G401 (cell line): ENCODE results near the gene PLTP. TPM values are rescaled to one million over a fixed set of nuclear protein-coding genes. Genes with fewer than 3 reads are reported as not detected.
"Not testable (repeated sequence)": the region's sequence is repeated elsewhere in the genome, so short reads cannot be mapped to it uniquely, and the experiment has no call there.

Experiments used
- DNase-seq: peaks from one replicate; pipeline ENCODE4 v3.0.0-alpha.2; 2015; ENCODE audit warnings: low spot score
- in situ Hi-C: cut with HindIII; loops from 2 replicates; pipeline ENCODE4 v1.10.0; 2016; ENCODE audit warnings: low sequenced_read_pairs, mixed read lengths
- total RNA-seq: library from RNA; depleted of rRNA; stranded (reverse); fragments of >200 nt; shearing (Covaris generic); gene quantifications from 2 replicates; pipeline ENCODE4 v1.2.3, GENCODE V29; 2014; rRNA removed

Gene PLTP
- total RNA-seq, result 129 and 156 TPM in 2 replicates

GRCh38 chr20:45911486-45912343 lies at the start of gene PLTP:
PLTP (minus strand) TSS chr20:45912155; CDS start chr20:45911452, 703 bp downstream.
- peak; percentile 47 for DNase-seq
- in situ Hi-C loops, result no loop called here

GRCh38 chr20:45959956-45960630 lies 48.1 kb upstream of the PLTP start:
- no peak for DNase-seq
- in situ Hi-C loops, result no loop called here

- no peak for DNase-seq
- in situ Hi-C loops, result no loop called here
Measured at GRCh38 chr20:45959126-45959525, 47.2 kb upstream of the PLTP start.

GRCh38 chr20:45958593-45958992 lies 46.6 kb upstream of the PLTP start:
- in situ Hi-C loops, result no loop called here

GRCh38 chr20:45957021-45957941 lies 45.3 kb upstream of the PLTP start:
- in situ Hi-C loops, result no loop called here
- no peak for DNase-seq

More at GRCh38 chr20:45958593-45958992, 46.6 kb upstream of the PLTP start:
- DNase-seq, result no peak

- in situ Hi-C loops, DNase-seq: not testable (repeated sequence)
Measured at GRCh38 chr20:45956326-45956725, 44.4 kb upstream of the PLTP start.

GRCh38 chr20:45953672-45954071 lies 41.7 kb upstream of the PLTP start:
- DNase-seq, result no peak
- in situ Hi-C loops, result no loop called here

- in situ Hi-C loops, result no loop called here
Measured at GRCh38 chr20:45952861-45953260, 40.9 kb upstream of the PLTP start.

GRCh38 chr20:45951925-45952834 lies 40.2 kb upstream of the PLTP start:
- no peak for DNase-seq
- in situ Hi-C loops, result no loop called here

More at GRCh38 chr20:45952861-45953260, 40.9 kb upstream of the PLTP start:
- no peak for DNase-seq

- in situ Hi-C loops, result no loop called here
- DNase-seq, result peak; percentile 37
Measured at GRCh38 chr20:45950330-45950646, 38.3 kb upstream of the PLTP start.

- peak; percentile 52 for DNase-seq
- in situ Hi-C loops, result no loop called here
Measured at GRCh38 chr20:45949542-45950329, 37.8 kb upstream of the PLTP start.

- DNase-seq, result no peak
- in situ Hi-C loops, result no loop called here
Measured at GRCh38 chr20:45948742-45949541, 37.0 kb upstream of the PLTP start.

GRCh38 chr20:45948261-45948733 lies 36.3 kb upstream of the PLTP start:
- no peak for DNase-seq
- in situ Hi-C loops, result no loop called here

- DNase-seq, result no peak
- in situ Hi-C loops, result no loop called here
Measured at GRCh38 chr20:45947110-45947866, 35.3 kb upstream of the PLTP start.

- in situ Hi-C loops, result no loop called here
- no peak for DNase-seq
Measured at GRCh38 chr20:45946149-45946970, 34.4 kb upstream of the PLTP start.
